K562 (cell line): ENCODE data around the gene DYTN. TPM values are rescaled to one million over a fixed set of nuclear protein-coding genes. Genes with fewer than 3 reads are reported as not detected.

Source experiments
- ATAC-seq: fragments of 200-7000 bp; cut with Tn5 transposase; 3 replicates; pipeline ENCODE4 v1.9.1; 2020; ENCODE audit warnings: moderate library complexity
- BruUV-seq: library from RNA; stranded (reverse); fragments of 400-500 nt; replicated peaks from 2 replicates; lab custom pipeline; 2021; lab: Mats Ljungman, UMichigan
- CTCF ChIA-PET: fragments of 300-600 bp; formaldehyde crosslinking; extraction: SDS; loops from one replicate; lab custom pipeline; 2021; ENCODE audit warnings: low intra/inter-chr PET ratio; lab: Yijun Ruan, JAX
- POLR2A ChIA-PET: fragments of 300-600, 350-650 bp; sonication (Branson Sonifier 250); formaldehyde crosslinking; extraction: SDS; loops from one replicate; lab custom pipeline; 2021; ENCODE audit warnings: antibody characterized with exemption, inconsistent platforms; lab: Yijun Ruan, JAX
- DNase-seq, 4 experiments: peaks; one replicate each; pipeline versions ENCODE4 v3.0.0 to v3.0.0-alpha.2; 2011 to 2018; ENCODE audit warnings: low spot score in 3 of 4, mixed read lengths in 3 of 4; ENCODE audit errors: extremely low read depth in 1 of 4
- FAIRE-seq: peaks from 2 replicates; lab custom pipeline; 2011; peaks lifted over from hg19 to GRCh38; lab: Jason Lieb, UNC
- H2AFZ ChIP-seq: 2 replicates; pipeline ENCODE4 v1.6.0; 2011; ENCODE audit warnings: low read depth, low read length, control low read depth, inconsistent platforms
- H3K27ac ChIP-seq: fragments of 200-600 bp; 3 replicates; pipeline ENCODE4 v1.8.0; 2011; ENCODE audit warnings: low read depth, mild to moderate bottlenecking, control low read depth, inconsistent platforms, low read length, moderate library complexity, mixed read lengths; ENCODE audit errors: extremely low read depth
- H3K27me3 ChIP-seq, 2 experiments: fragments of 300-600 bp in 1 of 2; 2 replicates in 1 of 2; 3 replicates in 1 of 2; pipeline versions ENCODE4 v1.6.0 to v1.8.0; 2011; ENCODE audit warnings: inconsistent platforms in 2 of 2, low read length in 2 of 2, mild to moderate bottlenecking in 1 of 2, mixed read lengths in 1 of 2, moderate library complexity in 1 of 2; ENCODE audit not compliant: control insufficient read depth in 2 of 2, insufficient read depth in 2 of 2
- H3K36me3 ChIP-seq: fragments of 300-600 bp; 3 replicates; pipeline ENCODE4 v1.8.0; 2011; ENCODE audit warnings: mild to moderate bottlenecking, low read length, inconsistent platforms; ENCODE audit not compliant: control insufficient read depth, insufficient read depth
- H3K4me1 ChIP-seq, 2 experiments: fragments of 200-600 bp in 1 of 2; replicated peaks in 1 of 2; 2 replicates in 1 of 2; 3 replicates in 1 of 2; pipeline versions ENCODE4 v1.5.1 to v1.8.0; 2011; ENCODE audit warnings: inconsistent platforms in 2 of 2, low read length in 2 of 2, mild to moderate bottlenecking in 1 of 2, mixed read lengths in 1 of 2, moderate library complexity in 1 of 2; ENCODE audit not compliant: control insufficient read depth in 2 of 2, insufficient read depth in 2 of 2
- H3K4me2 ChIP-seq: 2 replicates; pipeline ENCODE4 v1.6.1; 2011; ENCODE audit warnings: low read length, control low read depth, inconsistent platforms, mixed read lengths; ENCODE audit not compliant: insufficient read depth
- H3K4me3 ChIP-seq: fragments of 200-600 bp; sonication (generic), shearing (Covaris generic); 2 replicates; pipeline ENCODE4 v1.5.1; 2016; ENCODE audit warnings: control low read depth, inconsistent platforms
- H3K79me2 ChIP-seq: fragments of 200-600 bp; 3 replicates; pipeline ENCODE4 v1.8.0; 2011; ENCODE audit warnings: low read length, inconsistent platforms; ENCODE audit not compliant: control insufficient read depth, insufficient read depth
- H3K9ac ChIP-seq, 2 experiments: 2 replicates each; pipeline versions ENCODE4 v1.6.0 to v1.6.1; 2011; ENCODE audit warnings: low read depth in 2 of 2, low read length in 2 of 2, control low read depth in 1 of 2, inconsistent platforms in 1 of 2, mild to moderate bottlenecking in 1 of 2, mixed read lengths in 1 of 2; ENCODE audit not compliant: insufficient read depth in 1 of 2
- H3K9me1 ChIP-seq: one replicate; pipeline ENCODE4 v1.6.0; 2011; ENCODE audit warnings: inconsistent platforms, mild to moderate bottlenecking, low read length, moderate library complexity; ENCODE audit not compliant: control insufficient read depth, insufficient read depth
- H3K9me3 ChIP-seq: replicated peaks from 2 replicates; pipeline ENCODE4 v1.5.1; 2011; ENCODE audit warnings: low read depth, low read length, inconsistent platforms; ENCODE audit not compliant: control insufficient read depth, insufficient read depth
- H4K20me1 ChIP-seq: replicated peaks from 2 replicates; pipeline ENCODE4 v1.6.1; 2011; ENCODE audit warnings: low read length, inconsistent platforms, mixed read lengths; ENCODE audit not compliant: control insufficient read depth, insufficient read depth
- CHCHD3 ChIP-seq: fragments of 250-450 bp; sonication (Bioruptor Pico); IDR thresholded peaks from 2 replicates; pipeline ENCODE4 v2.1.2; 2022; ENCODE audit warnings: mild to moderate bottlenecking
- CHD4 ChIP-seq: fragments of 200-600 bp; sonication (generic); IDR thresholded peaks from 3 replicates; pipeline ENCODE4 v1.6.1; 2012; ENCODE audit warnings: low read depth, mild to moderate bottlenecking, mixed read lengths, low read length, inconsistent platforms; ENCODE audit not compliant: insufficient read depth, insufficient replicate concordance, poor library complexity, severe bottlenecking
- GABPA ChIP-seq: fragments of 200-800 bp; sonication (Bioruptor generic); conservative IDR thresholded peaks from 2 replicates; pipeline ENCODE4 v1.6.1; 2016; ENCODE audit warnings: low read depth, missing genetic modification characterization, missing compliant biosample characterization
- HNRNPK ChIP-seq: fragments of 200-400 bp; formaldehyde crosslinking; IDR thresholded peaks from one replicate; pipeline ENCODE4 v1.6.1; 2018; ENCODE audit warnings: mild to moderate bottlenecking, low read depth, low read length; ENCODE audit not compliant: poor library complexity, severe bottlenecking
- HNRNPLL ChIP-seq: fragments of 200-400 bp; formaldehyde crosslinking; IDR thresholded peaks from 2 replicates; pipeline ENCODE4 v1.6.1; 2017; ENCODE audit warnings: low read length, low read depth, mild to moderate bottlenecking; ENCODE audit not compliant: poor library complexity, severe bottlenecking
- MCM3 ChIP-seq: fragments of 450-650 bp; IDR thresholded peaks from 2 replicates; pipeline ENCODE4 v1.6.1; 2016
- NCOA1 ChIP-seq: fragments of 450-650 bp; IDR thresholded peaks from 2 replicates; pipeline ENCODE4 v1.6.1; 2016; ENCODE audit warnings: low read depth
- RFX5 ChIP-seq: IDR thresholded peaks from 2 replicates; pipeline ENCODE4 v1.6.1; 2011; ENCODE audit warnings: low read depth, mild to moderate bottlenecking, improper control_type of control experiment, low read length
- SRSF7 ChIP-seq: fragments of 200-400 bp; formaldehyde crosslinking; optimal IDR thresholded peaks from 2 replicates; pipeline ENCODE3; 2017; ENCODE audit warnings: mild to moderate bottlenecking, low read depth, low read length
- ZBTB17 ChIP-seq: fragments of 450-650 bp; formaldehyde crosslinking; IDR thresholded peaks from 2 replicates; pipeline ENCODE4 v1.4.0; 2020; ENCODE audit warnings: mild to moderate bottlenecking
- WGBS: fragments of 100-300 bp; shearing (Covaris generic); methylation state at CpG from one replicate; pipeline ENCODE4 v1.1.6; 2016; ENCODE audit warnings: low coverage, mixed read lengths; ENCODE audit not compliant: insufficient coverage; ENCODE audit errors: missing lambda C conversion rate; 5-methylcytosine and 5-hydroxymethylcytosine counted together
- in situ Hi-C: fragments of 300-500 bp; cut with MboI; formaldehyde crosslinking; loops from 4 replicates; pipeline ENCODE4 v1.15.0; 2018; ENCODE audit warnings: inconsistent platforms, mixed read lengths
- intact Hi-C: fragments of 100-400 bp; cut with micrococcal nuclease; formaldehyde crosslinking; loops from 2 replicates; pipeline ENCODE4 v1.14.2; 2022
- polyA plus RNA-seq, 8 experiments: library from polyadenylated mRNA; depleted of rRNA in 4 of 8; stranded (reverse) in 5 of 8; unstranded in 3 of 8; fragments of >200 nt; fragmentation: Nextera tagmentation in 2 of 8; fragmentation: Illumina TruSeq in 1 of 8; extraction: Ambion mirVana in 2 of 8; extraction: Trizol in 1 of 8; gene quantifications; 2 replicates each; pipeline versions ENCODE4 v1.2.1 to v1.2.3, GENCODE V29; 2011 to 2014; ENCODE audit warnings: inconsistent platforms in 1 of 8, missing spikeins in 1 of 8
- total RNA-seq, 7 experiments: library from RNA; depleted of rRNA in 6 of 7; stranded (reverse); fragments of >200 nt in 6 of 7; fragmentation: Illumina TruSeq in 2 of 7; extraction: Trizol in 2 of 7; gene quantifications; 2 replicates each; pipeline versions ENCODE4 v1.2.1 to v1.2.3, GENCODE V29; 2011 to 2021; ENCODE audit warnings: low replicate concordance in 1 of 7
- TF ChIP-seq, protein P1 (sequence below): sonication (generic); formaldehyde crosslinking; IDR thresholded peaks from 2 replicates; pipeline ENCODE4 v1.8.1; 2023; ENCODE audit warnings: mild to moderate bottlenecking, missing genetic modification reagents
- TF ChIP-seq, protein P2 (sequence below): fragments of 250-450 bp; sonication (Bioruptor Pico); IDR thresholded peaks from 2 replicates; pipeline ENCODE4 v1.9.0; 2021; ENCODE audit warnings: mild to moderate bottlenecking
- TF ChIP-seq, protein P3 (sequence below), 2 experiments: fragments of 450-650 bp in 1 of 2; sonication (generic) in 1 of 2; formaldehyde crosslinking; conservative IDR thresholded peaks; 2 replicates each; pipeline versions ENCODE4 v1.4.0 to v1.8.1; 2020 to 2022; ENCODE audit warnings: mild to moderate bottlenecking in 1 of 2, missing genetic modification reagents in 1 of 2
- TF ChIP-seq, protein P4 (sequence below): IDR thresholded peaks from 2 replicates; pipeline ENCODE4 v1.6.1; 2014; ENCODE audit warnings: antibody characterized with exemption

The DYTN gene
- total and polyA plus RNA-seq, 9 of the 15 experiments (the other 6 are each of a cell fraction or from before 2014, with no cell fraction given) = not detected

DNA sequence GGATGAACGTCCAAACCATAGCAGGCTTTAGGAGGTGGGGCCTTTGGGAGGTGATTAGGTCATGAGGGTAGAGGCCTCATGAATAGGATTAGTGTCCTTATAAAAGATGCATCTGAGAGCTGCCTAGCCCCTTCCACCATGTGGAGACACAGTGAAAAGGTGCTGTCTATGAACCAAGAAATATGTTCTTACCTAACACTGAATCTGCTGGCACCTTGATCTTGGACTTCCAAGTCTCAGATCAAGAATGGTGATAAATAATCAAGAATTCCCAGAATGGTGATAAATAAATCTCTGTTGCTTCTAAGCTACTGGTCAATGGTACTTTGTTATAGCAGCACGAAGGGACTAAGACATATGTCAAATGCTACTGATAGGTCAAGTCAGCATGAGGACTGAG, 15.1 kb upstream of the DYTN start:
- CTCF ChIA-PET = no interaction called here
- H3K9me3 ChIP-seq = no peaks in the 10 kb centered on the region
- WGBS = 0% methylated on average over 2 of the region's 2 CpGs
- in situ Hi-C loops = no loop called here
- no peaks in the 10 kb centered on the region for H3K27me3 ChIP-seq
- no peaks in the 10 kb centered on the region for H4K20me1 ChIP-seq
- FAIRE-seq = no peak
- no peaks in the 10 kb centered on the region for H3K36me3 ChIP-seq
- POLR2A ChIA-PET = no interaction called here
- no peaks in the 10 kb centered on the region for H3K79me2 ChIP-seq
- no peak overlapping the region for H3K9ac ChIP-seq
- H3K27ac ChIP-seq = no peak overlapping the region
- H3K4me1 ChIP-seq = no peaks in the 10 kb centered on the region
- ATAC-seq = no peak
- no TSS peak for BruUV-seq
- no peak for TF ChIP-seq ZBTB17 (CRISPR knock-in tag)
- TF ChIP-seq, protein P1, sequence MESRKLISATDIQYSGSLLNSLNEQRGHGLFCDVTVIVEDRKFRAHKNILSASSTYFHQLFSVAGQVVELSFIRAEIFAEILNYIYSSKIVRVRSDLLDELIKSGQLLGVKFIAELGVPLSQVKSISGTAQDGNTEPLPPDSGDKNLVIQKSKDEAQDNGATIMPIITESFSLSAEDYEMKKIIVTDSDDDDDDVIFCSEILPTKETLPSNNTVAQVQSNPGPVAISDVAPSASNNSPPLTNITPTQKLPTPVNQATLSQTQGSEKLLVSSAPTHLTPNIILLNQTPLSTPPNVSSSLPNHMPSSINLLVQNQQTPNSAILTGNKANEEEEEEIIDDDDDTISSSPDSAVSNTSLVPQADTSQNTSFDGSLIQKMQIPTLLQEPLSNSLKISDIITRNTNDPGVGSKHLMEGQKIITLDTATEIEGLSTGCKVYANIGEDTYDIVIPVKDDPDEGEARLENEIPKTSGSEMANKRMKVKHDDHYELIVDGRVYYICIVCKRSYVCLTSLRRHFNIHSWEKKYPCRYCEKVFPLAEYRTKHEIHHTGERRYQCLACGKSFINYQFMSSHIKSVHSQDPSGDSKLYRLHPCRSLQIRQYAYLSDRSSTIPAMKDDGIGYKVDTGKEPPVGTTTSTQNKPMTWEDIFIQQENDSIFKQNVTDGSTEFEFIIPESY (CRISPR knock-in tag) = no peak
- TF ChIP-seq HNRNPK = no peak
- no peak for TF ChIP-seq CHCHD3 (CRISPR knock-in tag)
- TF ChIP-seq HNRNPLL = no peak
- TF ChIP-seq NCOA1 = no peak
- TF ChIP-seq MCM3 = no peak
- no peak for TF ChIP-seq CHD4
- TF ChIP-seq GABPA (tag) = no peak
- no peak for TF ChIP-seq RFX5
- TF ChIP-seq, protein P2, sequence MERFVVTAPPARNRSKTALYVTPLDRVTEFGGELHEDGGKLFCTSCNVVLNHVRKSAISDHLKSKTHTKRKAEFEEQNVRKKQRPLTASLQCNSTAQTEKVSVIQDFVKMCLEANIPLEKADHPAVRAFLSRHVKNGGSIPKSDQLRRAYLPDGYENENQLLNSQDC (CRISPR knock-in tag) = no peak
- no peak for TF ChIP-seq SRSF7
- TF ChIP-seq, protein P3, sequence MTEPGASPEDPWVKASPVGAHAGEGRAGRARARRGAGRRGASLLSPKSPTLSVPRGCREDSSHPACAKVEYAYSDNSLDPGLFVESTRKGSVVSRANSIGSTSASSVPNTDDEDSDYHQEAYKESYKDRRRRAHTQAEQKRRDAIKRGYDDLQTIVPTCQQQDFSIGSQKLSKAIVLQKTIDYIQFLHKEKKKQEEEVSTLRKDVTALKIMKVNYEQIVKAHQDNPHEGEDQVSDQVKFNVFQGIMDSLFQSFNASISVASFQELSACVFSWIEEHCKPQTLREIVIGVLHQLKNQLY (CRISPR knock-in tag; conservative IDR thresholded peaks at IDR 0.05) = no peak
- TF ChIP-seq, protein P4, sequence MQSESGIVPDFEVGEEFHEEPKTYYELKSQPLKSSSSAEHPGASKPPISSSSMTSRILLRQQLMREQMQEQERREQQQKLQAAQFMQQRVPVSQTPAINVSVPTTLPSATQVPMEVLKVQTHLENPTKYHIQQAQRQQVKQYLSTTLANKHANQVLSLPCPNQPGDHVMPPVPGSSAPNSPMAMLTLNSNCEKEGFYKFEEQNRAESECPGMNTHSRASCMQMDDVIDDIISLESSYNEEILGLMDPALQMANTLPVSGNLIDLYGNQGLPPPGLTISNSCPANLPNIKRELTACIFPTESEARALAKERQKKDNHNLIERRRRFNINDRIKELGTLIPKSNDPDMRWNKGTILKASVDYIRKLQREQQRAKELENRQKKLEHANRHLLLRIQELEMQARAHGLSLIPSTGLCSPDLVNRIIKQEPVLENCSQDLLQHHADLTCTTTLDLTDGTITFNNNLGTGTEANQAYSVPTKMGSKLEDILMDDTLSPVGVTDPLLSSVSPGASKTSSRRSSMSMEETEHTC = no peak
- no peak overlapping the region for H3K4me2 ChIP-seq
- no peaks in the 10 kb centered on the region for H3K9me1 ChIP-seq
- no peak for DNase-seq
- no peak overlapping the region for H3K4me3 ChIP-seq
- intact Hi-C loops = no loop called here
- H2AFZ ChIP-seq = no peak overlapping the region
